Fibroblast of the aortic adventitia (primary cell): ENCODE measurements around the gene TMEM43. TPM values are rescaled to one million over a fixed set of nuclear protein-coding genes. Genes with fewer than 3 reads are reported as not detected.

Source experiments
- DNase-seq: peaks from one replicate; pipeline ENCODE4 v3.0.0-alpha.2; 2010; ENCODE audit warnings: low read depth
- H3K4me3 ChIP-seq: 2 replicates; pipeline ENCODE4 v1.5.1; 2011; ENCODE audit warnings: low read depth, mild to moderate bottlenecking, control low read depth, low read length, moderate library complexity
- CTCF ChIP-seq: IDR thresholded peaks from 2 replicates; pipeline ENCODE4 v1.5.1; 2011; ENCODE audit warnings: mild to moderate bottlenecking, low read length, control low read depth, inconsistent platforms; ENCODE audit not compliant: insufficient read depth
- total RNA-seq: library from RNA; depleted of rRNA; stranded (reverse); fragments of >200 nt; gene quantifications from 2 replicates; pipeline ENCODE4 v1.2.3, GENCODE V29; 2012; ENCODE audit warnings: low replicate concordance

The TMEM43 gene
- total RNA-seq, 1 donor, result 134 TPM

- no peak overlapping the region for H3K4me3 ChIP-seq
- DNase-seq, result no peak
- TF ChIP-seq CTCF, result no peak
Measured at GRCh38 chr3:14138109-14138877, 13.4 kb downstream of the TMEM43 start.

GRCh38 chr3:14138878-14139655 is 14.2 kb downstream of the TMEM43 start:
- H3K4me3 ChIP-seq, result no peak overlapping the region
- no peak for DNase-seq
- no peak for TF ChIP-seq CTCF

GRCh38 chr3:14139771-14140170 is 14.9 kb downstream of the TMEM43 start:
- DNase-seq, result peak; percentile 27
- no peak overlapping the region for H3K4me3 ChIP-seq
- no peak for TF ChIP-seq CTCF

- no peak overlapping the region for H3K4me3 ChIP-seq
- DNase-seq, result no peak
- no peak for TF ChIP-seq CTCF
Measured at GRCh38 chr3:14140668-14141067, 15.8 kb downstream of the TMEM43 start.

- TF ChIP-seq CTCF, result no peak
- H3K4me3 ChIP-seq, result no peak overlapping the region
- DNase-seq, result no peak
Measured at GRCh38 chr3:14141144-14141543, 16.3 kb downstream of the TMEM43 start.

- H3K4me3 ChIP-seq, result no peak overlapping the region
- no peak for DNase-seq
- no peak for TF ChIP-seq CTCF
Measured at GRCh38 chr3:14141602-14142341, 16.9 kb downstream of the TMEM43 start.
